ENCODE measurements around the gene MRTFA.
"Not testable (repeated sequence)": the region's sequence is repeated elsewhere in the genome, so short reads cannot be mapped to it uniquely, and the experiment has no call there.

The MRTFA gene

GRCh38 chr22:40394607-40395006 is 241.9 kb downstream of the MRTFA start:
- no peak for DNase-seq (ENCODE audit: low read depth in 3 of 3)

GRCh38 chr22:40392618-40393017 is 243.9 kb downstream of the MRTFA start:
- no peak for DNase-seq (ENCODE audit: low read depth in 3 of 3)

GRCh38 chr22:40391417-40391816 is 245.1 kb downstream of the MRTFA start:
- no peak for DNase-seq (ENCODE audit: low read depth in 3 of 3)

GRCh38 chr22:40388231-40388630 is 248.3 kb downstream of the MRTFA start:
- no peak for DNase-seq (ENCODE audit: low read depth in 3 of 3)

GRCh38 chr22:40387746-40388145 is 248.8 kb downstream of the MRTFA start:
- no peak for DNase-seq (ENCODE audit: low read depth in 3 of 3)

GRCh38 chr22:40385036-40385782 is 251.3 kb downstream of the MRTFA start:
- peak in 1 of 3 experiments; percentile 12 for DNase-seq (ENCODE audit: low read depth in 3 of 3)

- no peak for DNase-seq (ENCODE audit: low read depth in 3 of 3)
Observed at GRCh38 chr22:40383905-40384304, 252.6 kb downstream of the MRTFA start.

- DNase-seq (ENCODE audit: low read depth in 3 of 3), result no peak
Observed at GRCh38 chr22:40381461-40381860, 255.1 kb downstream of the MRTFA start.

GRCh38 chr22:40378448-40378847 is 258.1 kb downstream of the MRTFA start:
- DNase-seq (ENCODE audit: low read depth in 3 of 3), result not testable (repeated sequence)

- no peak for DNase-seq (ENCODE audit: low read depth in 3 of 3)
Observed at GRCh38 chr22:40377931-40378330, 258.6 kb downstream of the MRTFA start.

- DNase-seq (ENCODE audit: low read depth in 3 of 3), result no peak
Observed at GRCh38 chr22:40376149-40376548, 260.4 kb downstream of the MRTFA start.

GRCh38 chr22:40374567-40374966 is 262.0 kb downstream of the MRTFA start:
- no peak for DNase-seq (ENCODE audit: low read depth in 3 of 3)

- no peak for DNase-seq (ENCODE audit: low read depth in 3 of 3)
Observed at GRCh38 chr22:40368836-40369235, 267.7 kb downstream of the MRTFA start.

GRCh38 chr22:40368016-40368415 is 268.5 kb downstream of the MRTFA start:
- DNase-seq (ENCODE audit: low read depth in 3 of 3), result no peak

- DNase-seq (ENCODE audit: low read depth in 3 of 3), result no peak
Observed at GRCh38 chr22:40367342-40367741, 269.2 kb downstream of the MRTFA start.

GRCh38 chr22:40366068-40366467 is 270.5 kb downstream of the MRTFA start:
- DNase-seq (ENCODE audit: low read depth in 3 of 3), result no peak

- no peak for DNase-seq (ENCODE audit: low read depth in 3 of 3)
Observed at GRCh38 chr22:40364431-40364830, 272.1 kb downstream of the MRTFA start.

GRCh38 chr22:40363059-40363458 is 273.5 kb downstream of the MRTFA start:
- no peak for DNase-seq (ENCODE audit: low read depth in 3 of 3)

- no peak for DNase-seq (ENCODE audit: low read depth in 3 of 3)
Observed at GRCh38 chr22:40361100-40361499, 275.4 kb downstream of the MRTFA start.
